ENCODE measurements around the gene BICRAL.
"Not testable (repeated sequence)": the region's sequence is repeated elsewhere in the genome, so short reads cannot be mapped to it uniquely, and the experiment has no call there.

The BICRAL gene

GRCh38 chr6:42896178-42896719 lies 114.4 kb downstream of the BICRAL start:
- Histone ChIP-seq H3K36me3 (ENCODE audit: insufficient read depth, low read length) (no peaks in the 10 kb centered on the region), H3K9me3 (ENCODE audit: control insufficient read depth, insufficient read depth, low read length) (no peaks in the 10 kb centered on the region), H3K9ac (ENCODE audit: low read depth, low read length) (no peak overlapping the region), H3K4me1 (ENCODE audit: insufficient read depth, low read length) (peaks cover 4% of the 10 kb centered on the region; the same call in 1 of the 2 replicates)

GRCh38 chr6:42898891-42899361 lies 117.1 kb downstream of the BICRAL start:
- Histone ChIP-seq H3K36me3 (ENCODE audit: insufficient read depth, low read length) (no peaks in the 10 kb centered on the region), H3K4me1 (ENCODE audit: insufficient read depth, low read length) (peaks cover 4% of the 10 kb centered on the region; the same call in 1 of the 2 replicates), H3K9me3 (ENCODE audit: control insufficient read depth, insufficient read depth, low read length) (no peaks in the 10 kb centered on the region), H3K9ac (ENCODE audit: low read depth, low read length) (peak overlapping the region; percentile 27; the same call in 1 of the 2 replicates)

GRCh38 chr6:42899871-42900270 lies 118.0 kb downstream of the BICRAL start:
- Histone ChIP-seq H3K9me3 (ENCODE audit: control insufficient read depth, insufficient read depth, low read length) (no peaks in the 10 kb centered on the region), H3K36me3 (ENCODE audit: insufficient read depth, low read length) (no peaks in the 10 kb centered on the region), H3K9ac (ENCODE audit: low read depth, low read length) (no peak overlapping the region), H3K4me1 (ENCODE audit: insufficient read depth, low read length) (peaks cover 4% of the 10 kb centered on the region; the same call in 1 of the 2 replicates)

GRCh38 chr6:42901538-42901957 lies 119.7 kb downstream of the BICRAL start:
- H3K9ac ChIP-seq (ENCODE audit: low read depth, low read length): no peak overlapping the region
- no peaks in the 10 kb centered on the region for H3K9me3 ChIP-seq (ENCODE audit: control insufficient read depth, insufficient read depth, low read length)
- peaks cover 4% of the 10 kb centered on the region; the same call in 1 of the 2 replicates for H3K4me1 ChIP-seq (ENCODE audit: insufficient read depth, low read length)
- no peaks in the 10 kb centered on the region for H3K36me3 ChIP-seq (ENCODE audit: insufficient read depth, low read length)

- H3K9me3 ChIP-seq (ENCODE audit: control insufficient read depth, insufficient read depth, low read length); H3K9ac ChIP-seq (ENCODE audit: low read depth, low read length); H3K36me3 ChIP-seq (ENCODE audit: insufficient read depth, low read length); H3K4me1 ChIP-seq (ENCODE audit: insufficient read depth, low read length): not testable (repeated sequence)
Observed at GRCh38 chr6:42902429-42903263, 120.8 kb downstream of the BICRAL start.

- H3K9me3 ChIP-seq (ENCODE audit: control insufficient read depth, insufficient read depth, low read length): no peaks in the 10 kb centered on the region
- no peak overlapping the region for H3K9ac ChIP-seq (ENCODE audit: low read depth, low read length)
- H3K36me3 ChIP-seq (ENCODE audit: insufficient read depth, low read length): no peaks in the 10 kb centered on the region
Observed at GRCh38 chr6:42904467-42904866, 122.6 kb downstream of the BICRAL start.

GRCh38 chr6:42907336-42907735 lies 125.5 kb downstream of the BICRAL start:
- H3K9me3 ChIP-seq (ENCODE audit: control insufficient read depth, insufficient read depth, low read length): no peaks in the 10 kb centered on the region
- no peaks in the 10 kb centered on the region for H3K4me1 ChIP-seq (ENCODE audit: insufficient read depth, low read length)
- no peak overlapping the region for H3K9ac ChIP-seq (ENCODE audit: low read depth, low read length)
- no peaks in the 10 kb centered on the region for H3K36me3 ChIP-seq (ENCODE audit: insufficient read depth, low read length)

More at GRCh38 chr6:42904467-42904866, 122.6 kb downstream of the BICRAL start:
- 0 out of 2 replicates have a peak, but pooled peaks cover 3% of the 10 kb centered on the region for H3K4me1 ChIP-seq (ENCODE audit: insufficient read depth, low read length)

- Histone ChIP-seq H3K9me3 (ENCODE audit: control insufficient read depth, insufficient read depth, low read length) (no peaks in the 10 kb centered on the region), H3K9ac (ENCODE audit: low read depth, low read length) (no peak overlapping the region), H3K36me3 (ENCODE audit: insufficient read depth, low read length) (no peaks in the 10 kb centered on the region), H3K4me1 (ENCODE audit: insufficient read depth, low read length) (no peaks in the 10 kb centered on the region)
Observed at GRCh38 chr6:42909835-42910234, 128.0 kb downstream of the BICRAL start.

GRCh38 chr6:42911171-42912021 lies 129.5 kb downstream of the BICRAL start:
- Histone ChIP-seq H3K4me1 (ENCODE audit: insufficient read depth, low read length) (no peaks in the 10 kb centered on the region), H3K9ac (ENCODE audit: low read depth, low read length) (peak overlapping the region; percentile 67), H3K36me3 (ENCODE audit: insufficient read depth, low read length) (no peaks in the 10 kb centered on the region), H3K9me3 (ENCODE audit: control insufficient read depth, insufficient read depth, low read length) (no peaks in the 10 kb centered on the region)

GRCh38 chr6:42914546-42914945 lies 132.7 kb downstream of the BICRAL start:
- Histone ChIP-seq H3K9me3 (ENCODE audit: control insufficient read depth, insufficient read depth, low read length) (no peaks in the 10 kb centered on the region), H3K36me3 (ENCODE audit: insufficient read depth, low read length) (no peaks in the 10 kb centered on the region), H3K4me1 (ENCODE audit: insufficient read depth, low read length) (no peaks in the 10 kb centered on the region), H3K9ac (ENCODE audit: low read depth, low read length) (no peak overlapping the region)

- H3K36me3 ChIP-seq (ENCODE audit: insufficient read depth, low read length): no peaks in the 10 kb centered on the region
- no peak within 1 kb of the TSS for H3K9ac ChIP-seq (ENCODE audit: low read depth, low read length)
- H3K4me1 ChIP-seq (ENCODE audit: insufficient read depth, low read length): no peaks in the 10 kb centered on the region
- H3K9me3 ChIP-seq (ENCODE audit: control insufficient read depth, insufficient read depth, low read length): no peaks in the 10 kb centered on the region
Observed at GRCh38 chr6:42915732-42916131, 133.9 kb downstream of the BICRAL start, which contains the start of gene PTCRA. Gene PTCRA (plus strand): TSS chr6:42916053. CDS start chr6:42916070, 17 bp downstream.

- no peak overlapping the region for H3K9ac ChIP-seq (ENCODE audit: low read depth, low read length)
- H3K36me3 ChIP-seq (ENCODE audit: insufficient read depth, low read length): no peaks in the 10 kb centered on the region
- no peaks in the 10 kb centered on the region for H3K4me1 ChIP-seq (ENCODE audit: insufficient read depth, low read length)
- H3K9me3 ChIP-seq (ENCODE audit: control insufficient read depth, insufficient read depth, low read length): no peaks in the 10 kb centered on the region
Observed at GRCh38 chr6:42916288-42916687, 134.4 kb downstream of the BICRAL start.
